AG10803 (cell line): ENCODE measurements around the gene TTPAL.

ENCODE experiments used
- DNase-seq: peaks from one replicate; pipeline ENCODE4 v3.0.0; 2010; ENCODE audit warnings: low read depth
- H3K4me3 ChIP-seq: 2 replicates; pipeline ENCODE4 v1.5.1; 2011; ENCODE audit warnings: mild to moderate bottlenecking, low read length, control low read depth
- CTCF ChIP-seq: conservative IDR thresholded peaks from 2 replicates; pipeline ENCODE4 v1.5.1; 2011; ENCODE audit warnings: mild to moderate bottlenecking, low read length, control low read depth, inconsistent platforms

Gene TTPAL

GRCh38 chr20:44495802-44496481, 20.3 kb downstream of the TTPAL start:
- no peak for TF ChIP-seq CTCF
- peak; percentile 98 for DNase-seq
- no peak overlapping the region for H3K4me3 ChIP-seq

DNA sequence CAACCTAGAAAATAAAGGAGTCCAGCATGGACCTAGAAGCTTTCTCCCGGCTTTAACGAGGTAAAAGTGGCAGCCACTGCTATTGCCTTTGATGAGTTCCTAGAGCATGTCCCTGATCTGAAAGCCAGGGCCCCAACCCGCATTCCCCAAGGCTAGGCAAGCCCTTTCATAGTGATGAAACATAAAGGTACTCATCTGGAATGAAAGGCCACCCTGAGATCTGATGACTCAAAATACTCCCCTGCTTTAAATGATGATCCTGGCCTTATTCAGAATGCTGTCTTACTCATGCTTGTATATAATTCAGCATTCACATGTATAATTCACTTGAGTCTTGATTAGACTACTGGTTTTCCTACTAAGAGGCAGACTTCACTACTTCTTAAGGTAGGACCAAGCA, 21.3 kb downstream of the TTPAL start:
- TF ChIP-seq CTCF = no peak
- DNase-seq = peak; percentile 79
- no peak overlapping the region for H3K4me3 ChIP-seq

- H3K4me3 ChIP-seq = no peak overlapping the region
- no peak for TF ChIP-seq CTCF
- DNase-seq = no peak
These were observed 22.1 kb downstream of the TTPAL start for GRCh38 chr20:44497761-44498160.

DNA sequence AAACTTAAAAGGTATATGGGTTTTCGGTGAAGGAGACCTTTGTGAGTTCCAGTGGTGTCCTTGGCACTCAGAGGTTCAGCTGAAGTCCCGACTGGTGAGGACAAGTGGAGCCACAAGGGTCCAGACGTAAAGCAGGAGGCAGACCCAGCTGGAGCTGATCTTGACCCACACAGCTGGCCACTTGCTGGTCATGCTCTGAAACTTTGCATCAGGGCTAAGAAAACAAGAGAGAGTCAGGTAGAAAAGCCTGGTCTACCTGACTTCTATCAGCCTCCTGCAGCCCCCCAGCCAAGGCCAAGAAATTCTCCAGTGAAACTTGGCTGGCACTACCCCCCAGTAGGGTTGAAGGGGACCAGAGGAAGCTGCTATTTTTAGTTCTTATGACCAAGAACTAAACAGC, 24.5 kb downstream of the TTPAL start:
- TF ChIP-seq CTCF = no peak
- no peak overlapping the region for H3K4me3 ChIP-seq
- no peak for DNase-seq

GRCh38 chr20:44501448-44501847, 25.8 kb downstream of the TTPAL start:
- no peak overlapping the region for H3K4me3 ChIP-seq
- peak; percentile 81 for DNase-seq
- no peak for TF ChIP-seq CTCF

DNA sequence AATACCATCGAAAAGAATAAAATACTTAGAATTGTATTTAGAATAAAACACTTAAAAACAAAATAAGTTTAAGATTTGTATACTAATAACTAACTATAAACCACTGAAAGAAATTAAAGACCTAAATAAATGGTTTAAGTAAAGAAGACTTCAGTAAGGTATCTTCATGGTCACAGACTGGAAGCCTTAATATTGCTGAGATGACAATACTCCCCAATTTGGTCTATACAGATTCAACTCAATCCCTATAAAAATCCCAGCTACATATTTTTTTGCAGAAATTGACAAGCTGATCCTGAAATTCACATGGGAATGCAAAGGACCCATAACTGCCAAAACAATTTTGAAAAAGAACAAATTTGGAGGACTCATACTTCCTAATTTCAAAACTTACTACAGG, 27.3 kb downstream of the TTPAL start:
- no peak for TF ChIP-seq CTCF
- H3K4me3 ChIP-seq = no peak overlapping the region
- DNase-seq = no peak
